ENCODE results near the gene EYS.

DNA sequence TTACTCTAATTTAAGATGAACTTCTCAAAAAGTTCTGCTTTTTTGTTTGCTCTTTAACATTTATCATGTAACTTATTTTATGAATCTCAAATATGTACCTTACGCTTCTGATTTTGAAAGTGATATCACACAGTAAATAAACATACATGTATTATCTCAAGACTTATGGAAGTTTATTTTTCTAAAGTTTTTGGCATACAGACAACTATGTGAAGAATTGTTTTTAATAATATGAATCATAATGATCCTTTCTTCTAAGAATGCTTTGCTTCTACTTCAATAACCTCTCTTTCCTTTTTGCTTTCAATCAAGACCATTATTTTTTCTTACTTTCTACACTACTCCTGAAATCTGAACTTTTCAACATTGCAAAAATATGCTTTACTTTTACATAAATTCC lies 816.4 kb downstream of the EYS start:
- TF ChIP-seq EP300 (IDR thresholded peaks at IDR 0.05) (no peak), POLR2AphosphoS5 (IDR thresholded peaks at IDR 0.05) (no peak), POLR2A (IDR thresholded peaks at IDR 0.05) (no peak)
- TF ChIP-seq, protein P1, sequence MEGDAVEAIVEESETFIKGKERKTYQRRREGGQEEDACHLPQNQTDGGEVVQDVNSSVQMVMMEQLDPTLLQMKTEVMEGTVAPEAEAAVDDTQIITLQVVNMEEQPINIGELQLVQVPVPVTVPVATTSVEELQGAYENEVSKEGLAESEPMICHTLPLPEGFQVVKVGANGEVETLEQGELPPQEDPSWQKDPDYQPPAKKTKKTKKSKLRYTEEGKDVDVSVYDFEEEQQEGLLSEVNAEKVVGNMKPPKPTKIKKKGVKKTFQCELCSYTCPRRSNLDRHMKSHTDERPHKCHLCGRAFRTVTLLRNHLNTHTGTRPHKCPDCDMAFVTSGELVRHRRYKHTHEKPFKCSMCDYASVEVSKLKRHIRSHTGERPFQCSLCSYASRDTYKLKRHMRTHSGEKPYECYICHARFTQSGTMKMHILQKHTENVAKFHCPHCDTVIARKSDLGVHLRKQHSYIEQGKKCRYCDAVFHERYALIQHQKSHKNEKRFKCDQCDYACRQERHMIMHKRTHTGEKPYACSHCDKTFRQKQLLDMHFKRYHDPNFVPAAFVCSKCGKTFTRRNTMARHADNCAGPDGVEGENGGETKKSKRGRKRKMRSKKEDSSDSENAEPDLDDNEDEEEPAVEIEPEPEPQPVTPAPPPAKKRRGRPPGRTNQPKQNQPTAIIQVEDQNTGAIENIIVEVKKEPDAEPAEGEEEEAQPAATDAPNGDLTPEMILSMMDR (IDR thresholded peaks at IDR 0.05) = no peak

All from gastroesophageal sphincter (tissue), 3 donors.